ENCODE results near the gene LRPAP1.
"Not testable (repeated sequence)": the region's sequence is repeated elsewhere in the genome, so short reads cannot be mapped to it uniquely, and the experiment has no call there.

Gene LRPAP1

GRCh38 chr4:3470244-3471097, 61.8 kb downstream of the LRPAP1 start:
- no peak for DNase-seq

GRCh38 chr4:3469386-3470243, 62.6 kb downstream of the LRPAP1 start:
- no peak for DNase-seq

- DNase-seq: no peak
These were observed 63.4 kb downstream of the LRPAP1 start for GRCh38 chr4:3468804-3469203.

GRCh38 chr4:3468154-3468553, 64.1 kb downstream of the LRPAP1 start:
- DNase-seq: no peak

GRCh38 chr4:3467601-3468031, 64.6 kb downstream of the LRPAP1 start:
- DNase-seq: no peak

GRCh38 chr4:3466691-3467600, 65.3 kb downstream of the LRPAP1 start:
- DNase-seq: no peak

GRCh38 chr4:3465698-3466671, 66.2 kb downstream of the LRPAP1 start:
- no peak for DNase-seq

GRCh38 chr4:3464911-3465697, 67.1 kb downstream of the LRPAP1 start:
- DNase-seq: no peak

- DNase-seq: no peak
These were observed 67.8 kb downstream of the LRPAP1 start for GRCh38 chr4:3464349-3464905.

- DNase-seq: no peak
These were observed 68.5 kb downstream of the LRPAP1 start for GRCh38 chr4:3463556-3464348.

GRCh38 chr4:3462790-3463415, 69.3 kb downstream of the LRPAP1 start, which contains the start of gene DOK7:
Gene DOK7 (plus strand): TSS chr4:3463306. CDS start chr4:3463376, 70 bp downstream.
- no peak for DNase-seq

- DNase-seq: no peak
These were observed 69.9 kb downstream of the LRPAP1 start for GRCh38 chr4:3462321-3462789.

- DNase-seq: no peak
These were observed 70.5 kb downstream of the LRPAP1 start for GRCh38 chr4:3461515-3462291.

- DNase-seq: no peak
These were observed 71.3 kb downstream of the LRPAP1 start for GRCh38 chr4:3460926-3461325.

GRCh38 chr4:3459156-3459555, 73.1 kb downstream of the LRPAP1 start:
- DNase-seq: not testable (repeated sequence)

GRCh38 chr4:3458371-3458770, 73.9 kb downstream of the LRPAP1 start:
- DNase-seq: no peak

- DNase-seq: not testable (repeated sequence)
These were observed 76.6 kb downstream of the LRPAP1 start for GRCh38 chr4:3455596-3455995.
